GM20000 (cell line): ENCODE measurements around the gene GAS2.

Experiments used
- DNase-seq: peaks from one replicate; pipeline ENCODE4 v3.0.0; 2012; ENCODE audit warnings: low spot score
- CTCF ChIP-seq: IDR thresholded peaks from 2 replicates; pipeline ENCODE4 v1.5.1; 2012; ENCODE audit warnings: mild to moderate bottlenecking, control low read depth; ENCODE audit errors: extremely low read depth, missing control alignments

GAS2 gene

GRCh38 chr11:22830082-22830414 is 163.6 kb downstream of the GAS2 start:
- TF ChIP-seq CTCF = no peak
- DNase-seq = no peak

DNA sequence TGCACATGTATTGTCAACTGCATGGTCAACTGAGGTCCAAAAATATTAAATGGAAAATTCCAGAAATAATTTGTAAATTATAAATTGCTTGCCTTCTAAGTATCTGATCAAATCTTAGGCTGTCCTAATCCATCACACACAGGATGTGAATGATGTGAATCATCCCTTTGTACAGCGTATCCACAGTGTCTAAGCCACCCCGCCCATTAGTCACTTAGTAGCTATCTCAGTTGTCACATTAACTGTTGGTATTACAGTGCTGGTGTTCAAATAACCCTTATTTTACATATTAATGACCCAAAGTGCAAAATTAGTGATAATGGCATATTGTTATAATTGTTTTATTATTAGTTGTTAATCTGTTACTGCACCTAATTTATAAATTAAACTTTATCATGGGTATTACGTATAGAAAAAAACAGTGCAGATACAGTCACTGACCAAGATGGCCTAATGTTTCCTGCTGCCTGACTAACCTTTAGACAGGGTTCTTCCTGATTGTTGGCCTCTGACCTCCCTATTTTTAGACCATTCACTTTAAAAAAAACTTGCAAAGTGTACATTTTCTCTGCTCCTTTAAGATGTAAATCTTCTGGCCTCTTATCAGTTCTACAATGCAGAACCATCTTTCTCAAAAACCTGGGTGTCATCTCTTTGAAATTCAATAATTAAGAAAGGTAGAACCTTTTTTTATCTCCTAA is 166.1 kb downstream of the GAS2 start:
- no peak for DNase-seq
- TF ChIP-seq CTCF = no peak

GRCh38 chr11:22846726-22847125 is 180.3 kb downstream of the GAS2 start:
- TF ChIP-seq CTCF = no peak
- no peak for DNase-seq

GRCh38 chr11:22851477-22851876 is 185.1 kb downstream of the GAS2 start:
- no peak for TF ChIP-seq CTCF
- no peak for DNase-seq

DNA sequence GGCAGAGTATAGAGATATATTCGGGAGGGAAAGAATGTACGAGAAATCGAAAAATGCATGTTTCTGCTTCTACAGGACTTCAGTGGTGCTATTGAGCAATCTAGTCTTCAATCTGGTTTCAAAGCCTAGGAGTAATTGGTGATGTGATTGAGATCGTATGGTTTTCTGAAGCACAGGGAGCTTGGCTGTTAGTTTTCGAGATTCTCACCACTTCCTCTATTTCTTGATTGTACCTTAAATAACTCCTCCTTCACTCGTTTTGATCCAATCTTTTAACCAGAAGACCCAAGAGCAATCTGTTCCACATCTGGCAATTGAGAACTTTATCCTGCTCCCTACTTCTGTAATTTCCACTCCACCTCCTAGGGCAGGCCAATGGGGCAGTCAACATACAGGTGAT is 193.3 kb downstream of the GAS2 start:
- no peak for TF ChIP-seq CTCF
- no peak for DNase-seq

- TF ChIP-seq CTCF = no peak
- DNase-seq = no peak
These were observed 193.8 kb downstream of the GAS2 start, which contains the start of gene CCDC179 for GRCh38 chr11:22860241-22860640. CCDC179 (minus strand) TSS chr11:22860474; CDS start chr11:22860421, 53 bp downstream.
